IMR-90 (cell line): ENCODE results near the gene CROCC2. TPM values are rescaled to one million over a fixed set of nuclear protein-coding genes. Genes with fewer than 3 reads are reported as not detected.

ENCODE experiments used
- ATAC-seq: fragments of 200-7000 bp; cut with Tn5 transposase; 2 replicates; pipeline ENCODE4 v1.9.1; 2020; ENCODE audit warnings: low read depth, mild to moderate bottlenecking, moderate library complexity
- BruUV-seq: library from RNA; stranded (reverse); fragments of 400-500 nt; replicated peaks from 2 replicates; lab custom pipeline; 2021; lab: Mats Ljungman, UMichigan
- CTCF ChIA-PET: fragments of 300-600 bp; formaldehyde crosslinking; extraction: SDS; loops from one replicate; lab custom pipeline; 2021; ENCODE audit warnings: antibody characterized with exemption; lab: Yijun Ruan, JAX
- POLR2A ChIA-PET: fragments of 300-600 bp; sonication (Branson Sonifier 250); formaldehyde crosslinking; loops from one replicate; lab custom pipeline; 2022; ENCODE audit warnings: antibody characterized with exemption; ENCODE audit not compliant: unreplicated experiment; lab: Charles Lee
- DNase-seq: peaks from one replicate; pipeline ENCODE4 v3.0.0; 2013
- H2AFZ ChIP-seq: replicated peaks from 2 replicates; pipeline ENCODE3; 2013; ENCODE audit warnings: low read length, mild to moderate bottlenecking; ENCODE audit not compliant: poor library complexity
- H2AK5ac ChIP-seq: 2 replicates; pipeline ENCODE4 v1.6.1; 2013; ENCODE audit warnings: low read depth, low read length, inconsistent platforms
- H2AK9ac ChIP-seq: replicated peaks from 2 replicates; pipeline ENCODE3; 2013; ENCODE audit warnings: mild to moderate bottlenecking, low read depth, low read length, moderate library complexity; ENCODE audit not compliant: poor library complexity
- H2BK120ac ChIP-seq: 2 replicates; pipeline ENCODE4 v1.6.1; 2013; ENCODE audit warnings: low read depth, low read length, inconsistent platforms
- H2BK15ac ChIP-seq: 3 replicates; pipeline ENCODE4 v1.6.1; 2013; ENCODE audit warnings: low read depth, low read length, inconsistent platforms
- H2BK20ac ChIP-seq: 2 replicates; pipeline ENCODE4 v1.6.1; 2013; ENCODE audit warnings: low read depth, mild to moderate bottlenecking, inconsistent platforms, low read length, moderate library complexity
- H2BK5ac ChIP-seq: 2 replicates; pipeline ENCODE4 v1.6.1; 2013; ENCODE audit warnings: mild to moderate bottlenecking, low read depth, low read length, inconsistent platforms; ENCODE audit not compliant: poor library complexity, severe bottlenecking
- H3K14ac ChIP-seq: replicated peaks from 2 replicates; pipeline ENCODE4 v1.6.1; 2013; ENCODE audit warnings: low read depth, low read length, inconsistent platforms
- H3K18ac ChIP-seq: 2 replicates; pipeline ENCODE4 v1.6.1; 2013; ENCODE audit warnings: low read depth, low read length, control low read depth
- H3K23ac ChIP-seq: 2 replicates; pipeline ENCODE4 v1.6.1; 2013; ENCODE audit warnings: low read depth, low read length, inconsistent platforms
- H3K27ac ChIP-seq: 2 replicates; pipeline ENCODE4 v1.5.1; 2013; ENCODE audit warnings: mild to moderate bottlenecking, control low read depth, low read length; ENCODE audit not compliant: insufficient read depth
- H3K27me3 ChIP-seq: 2 replicates; pipeline ENCODE4 v1.6.1; 2013; ENCODE audit warnings: low read length; ENCODE audit not compliant: control insufficient read depth, insufficient read depth
- H3K36me3 ChIP-seq: 2 replicates; pipeline ENCODE4 v1.6.1; 2013; ENCODE audit warnings: low read length, mixed read lengths; ENCODE audit not compliant: control insufficient read depth, insufficient read depth
- H3K4ac ChIP-seq: 2 replicates; pipeline ENCODE4 v1.6.1; 2013; ENCODE audit warnings: low read depth, low read length, inconsistent platforms
- H3K4me1 ChIP-seq: 2 replicates; pipeline ENCODE4 v1.6.1; 2013; ENCODE audit warnings: low read length, mixed read lengths; ENCODE audit not compliant: control insufficient read depth, insufficient read depth
- H3K4me2 ChIP-seq: 2 replicates; pipeline ENCODE4 v1.6.1; 2013; ENCODE audit warnings: low read depth, mild to moderate bottlenecking, control low read depth, low read length, moderate library complexity
- H3K4me3 ChIP-seq: 2 replicates; pipeline ENCODE4 v1.5.1; 2013; ENCODE audit warnings: low read depth, mild to moderate bottlenecking, control low read depth, low read length, moderate library complexity; ENCODE audit not compliant: insufficient read depth
- H3K56ac ChIP-seq: 2 replicates; pipeline ENCODE4 v1.6.1; 2013; ENCODE audit warnings: low read length, inconsistent platforms; ENCODE audit not compliant: insufficient read depth; ENCODE audit errors: extremely low read depth
- H3K79me1 ChIP-seq, 2 experiments: 2 replicates each; pipeline ENCODE4 v1.6.1; 2013; ENCODE audit warnings: low read length in 2 of 2, inconsistent platforms in 1 of 2, low read depth in 1 of 2
- H3K9ac ChIP-seq: 2 replicates; pipeline ENCODE4 v1.6.1; 2013; ENCODE audit warnings: low read depth, low read length, control low read depth
- H3K9me1 ChIP-seq: 2 replicates; pipeline ENCODE4 v1.6.1; 2013; ENCODE audit warnings: low read length, inconsistent platforms; ENCODE audit not compliant: insufficient read depth
- H3K9me3 ChIP-seq: 2 replicates; pipeline ENCODE4 v1.6.1; 2013; ENCODE audit warnings: low read length; ENCODE audit not compliant: control insufficient read depth, insufficient read depth
- H4K20me1 ChIP-seq: 2 replicates; pipeline ENCODE4 v1.6.1; 2013; ENCODE audit warnings: low read length, inconsistent platforms; ENCODE audit not compliant: insufficient read depth
- H4K5ac ChIP-seq: 2 replicates; pipeline ENCODE4 v1.6.1; 2013; ENCODE audit warnings: mild to moderate bottlenecking, low read depth, low read length, control low read depth
- H4K8ac ChIP-seq, 2 experiments: 2 replicates each; pipeline ENCODE4 v1.6.1; 2013; ENCODE audit warnings: low read depth in 2 of 2, low read length in 2 of 2, control low read depth in 1 of 2, inconsistent platforms in 1 of 2
- H4K91ac ChIP-seq: 2 replicates; pipeline ENCODE4 v1.6.1; 2013; ENCODE audit warnings: low read depth, low read length, inconsistent platforms; ENCODE audit not compliant: insufficient read depth
- CEBPB ChIP-seq: IDR thresholded peaks from 2 replicates; pipeline ENCODE4 v1.6.1; 2012; ENCODE audit warnings: low read depth, low read length, improper control_type of control experiment
- CTCF ChIP-seq: conservative IDR thresholded peaks from 2 replicates; pipeline ENCODE4 v1.5.1; 2012; ENCODE audit warnings: mild to moderate bottlenecking, low read depth, low read length, improper control_type of control experiment
- MAFK ChIP-seq: IDR thresholded peaks from 2 replicates; pipeline ENCODE4 v1.6.1; 2012; ENCODE audit warnings: low read depth, low read length, improper control_type of control experiment
- MXI1 ChIP-seq: IDR thresholded peaks from 2 replicates; pipeline ENCODE4 v1.6.1; 2012; ENCODE audit warnings: low read depth, mild to moderate bottlenecking, low read length, moderate library complexity, borderline replicate concordance
- NFE2L2 ChIP-seq: fragments of 150-350 bp; IDR thresholded peaks from 2 replicates; pipeline ENCODE4 v1.6.1; 2016; ENCODE audit warnings: low read depth, mild to moderate bottlenecking, low read length
- POLR2A ChIP-seq: IDR thresholded peaks from 2 replicates; pipeline ENCODE4 v1.6.1; 2012; ENCODE audit warnings: mild to moderate bottlenecking, low read depth, low read length
- RAD21 ChIP-seq: IDR thresholded peaks from 2 replicates; pipeline ENCODE4 v1.6.1; 2012; ENCODE audit warnings: low read length, improper control_type of control experiment
- RCOR1 ChIP-seq: IDR thresholded peaks from 2 replicates; pipeline ENCODE4 v1.6.1; 2012; ENCODE audit warnings: mild to moderate bottlenecking, low read length, improper control_type of control experiment; ENCODE audit not compliant: insufficient replicate concordance
- RFX5 ChIP-seq: IDR thresholded peaks from 2 replicates; pipeline ENCODE4 v1.8.0; 2012; ENCODE audit warnings: low read depth, mild to moderate bottlenecking, low read length, moderate library complexity
- USF2 ChIP-seq: fragments of 150-350 bp; IDR thresholded peaks from 2 replicates; pipeline ENCODE4 v1.6.1; 2017; ENCODE audit warnings: mild to moderate bottlenecking, antibody characterized with exemption, low read length, low read depth
- WGBS, 2 experiments: methylation state at CpG; one replicate each; pipeline versions ENCODE4 v1.1.5 to v1.1.7; 2013; ENCODE audit warnings: missing lambda C conversion rate in 2 of 2; ENCODE audit not compliant: insufficient read length in 1 of 2; ENCODE audit errors: extremely low coverage in 2 of 2; 5-methylcytosine and 5-hydroxymethylcytosine counted together
- dilution Hi-C: fragments of 300-500 bp; cut with HindIII; formaldehyde crosslinking; loops from one replicate; pipeline ENCODE4 v1.14.3; 2018; ENCODE audit warnings: low sequenced_read_pairs; ENCODE audit not compliant: unreplicated experiment
- in situ Hi-C: fragments of 300-500 bp; cut with MboI; formaldehyde crosslinking; loops from 3 replicates; pipeline ENCODE4 v1.14.3; 2019; ENCODE audit warnings: low sequenced_read_pairs, inconsistent platforms, mixed read lengths
- intact Hi-C: fragments of 100-400 bp; cut with micrococcal nuclease; formaldehyde crosslinking; loops from 2 replicates; pipeline ENCODE4 v1.10.0; 2022
- polyA plus RNA-seq, 3 experiments: library from polyadenylated mRNA; depleted of rRNA; stranded (reverse); fragments of >200 nt; gene quantifications; 2 replicates each; pipeline ENCODE4 v1.2.3, GENCODE V29; 2012; ENCODE audit warnings: low replicate concordance in 1 of 3
- total RNA-seq: library from RNA; depleted of rRNA; stranded (reverse); fragments of >200 nt; gene quantifications from 2 replicates; pipeline ENCODE4 v1.2.3, GENCODE V29; 2012

Gene CROCC2
- total and polyA plus RNA-seq, 2 of the 4 experiments (the other 2 are of a cell fraction), result not detected

- Histone ChIP-seq H3K14ac (no peak overlapping the region), H2AFZ (peak overlapping the region; percentile 99), H4K20me1 (no peaks in the 10 kb centered on the region), H3K4ac (no peak overlapping the region), H3K36me3 (peaks cover 23% of the 10 kb centered on the region; the same call in 1 of the 2 replicates), H3K79me1 (no peaks in the 10 kb centered on the region; a peak in 1 of 4 replicates), H2BK15ac (no peak overlapping the region), H2BK5ac (no peak overlapping the region), H3K18ac (no peak overlapping the region; the same call in 1 of the 2 replicates), H2AK5ac (peak overlapping the region; percentile 53; the same call in 1 of the 2 replicates), H4K5ac (no peak overlapping the region), H2BK120ac (no peak overlapping the region), H3K27ac (no peak overlapping the region), H3K4me2 (no peak overlapping the region; the same call in 1 of the 2 replicates), H4K8ac (no peak overlapping the region; a peak in 1 of 4 replicates), H2AK9ac (no peak overlapping the region), H3K9me1 (peaks cover 7% of the 10 kb centered on the region), H4K91ac (no peak overlapping the region), H3K9ac (no peak overlapping the region), H3K4me3 (no peak overlapping the region), H3K56ac (no peak overlapping the region), H3K4me1 (peaks cover 31% of the 10 kb centered on the region), H2BK20ac (no peak overlapping the region), H3K9me3 (no peaks in the 10 kb centered on the region), H3K23ac (no peak overlapping the region), H3K27me3 (no peaks in the 10 kb centered on the region)
- 59% methylated on average over 4 of the region's 16 CpGs; no CpG with 5 or more reads in 1 of the 2 experiments for WGBS, 2 experiments
- no peak for ATAC-seq
- CTCF ChIA-PET, result no interaction called here
- in situ Hi-C loops, result no loop called here
- POLR2A ChIA-PET, result no interaction called here
- no peak for TF ChIP-seq RAD21
- no peak for TF ChIP-seq CEBPB
- no peak for TF ChIP-seq RFX5
- no peak for TF ChIP-seq NFE2L2
- TF ChIP-seq CTCF, result no peak
- TF ChIP-seq POLR2A, result no peak
- TF ChIP-seq MAFK, result no peak
- no peak for TF ChIP-seq MXI1
- TF ChIP-seq USF2, result no peak
- no peak for TF ChIP-seq RCOR1
- intact Hi-C loops, result loop anchor here (10.0 kb wide), 1 partner anchor 432 kb away; the partner anchor contains the start of genes DUSP28 and RNPEPL1
- BruUV-seq, result no TSS peak
- dilution Hi-C loops, result no loop called here
- no peak for DNase-seq
These were observed 91.2 kb downstream of the CROCC2 start for GRCh38 chr2:240997141-240997855.
